GM12873 (cell line): ENCODE results near the gene NAGLU.

Experiments used
- CTCF ChIP-seq: IDR thresholded peaks from 2 replicates; pipeline ENCODE4 v1.5.1; 2012; ENCODE audit warnings: low read depth, mild to moderate bottlenecking, moderate library complexity, low read length, control low read depth; ENCODE audit not compliant: insufficient read depth; ENCODE audit errors: missing control alignments

The NAGLU gene

DNA sequence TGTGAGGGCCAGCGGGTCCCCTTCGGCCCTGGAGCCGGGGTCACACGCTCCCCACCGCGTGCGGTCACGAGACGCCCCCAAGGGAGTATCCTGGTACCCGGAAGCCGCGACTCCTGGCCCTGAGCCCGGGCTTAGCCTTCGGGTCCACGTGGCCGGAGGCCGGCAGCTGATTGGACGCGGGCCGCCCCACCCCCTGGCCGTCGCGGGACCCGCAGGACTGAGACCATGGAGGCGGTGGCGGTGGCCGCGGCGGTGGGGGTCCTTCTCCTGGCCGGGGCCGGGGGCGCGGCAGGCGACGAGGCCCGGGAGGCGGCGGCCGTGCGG is at the start of gene NAGLU:
Gene NAGLU (plus strand): TSS at position 194 of the 324 bp plus-strand sequence. CDS start 32 bp downstream, at position 226.
- no peak for TF ChIP-seq CTCF

DNA sequence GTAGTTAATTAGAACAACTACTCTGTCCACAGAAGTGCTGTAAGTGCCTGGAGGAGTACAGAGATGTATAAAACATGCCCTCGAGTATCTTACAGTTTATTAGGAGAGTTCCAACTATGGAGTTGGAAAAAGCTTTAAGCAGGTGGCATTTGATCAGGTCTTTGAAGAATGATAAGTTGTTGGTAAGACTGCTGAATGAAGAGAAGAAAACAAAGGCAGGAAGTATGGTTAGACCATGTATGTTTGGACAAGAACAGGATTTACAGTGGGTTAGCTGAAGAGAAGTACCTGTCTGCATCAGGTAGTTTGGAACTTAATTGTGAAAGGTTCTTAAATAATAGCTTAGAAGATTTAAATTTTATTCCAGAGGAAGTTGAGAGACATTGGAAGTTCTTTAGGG is 48.0 kb upstream of the NAGLU start:
- TF ChIP-seq CTCF = no peak

DNA sequence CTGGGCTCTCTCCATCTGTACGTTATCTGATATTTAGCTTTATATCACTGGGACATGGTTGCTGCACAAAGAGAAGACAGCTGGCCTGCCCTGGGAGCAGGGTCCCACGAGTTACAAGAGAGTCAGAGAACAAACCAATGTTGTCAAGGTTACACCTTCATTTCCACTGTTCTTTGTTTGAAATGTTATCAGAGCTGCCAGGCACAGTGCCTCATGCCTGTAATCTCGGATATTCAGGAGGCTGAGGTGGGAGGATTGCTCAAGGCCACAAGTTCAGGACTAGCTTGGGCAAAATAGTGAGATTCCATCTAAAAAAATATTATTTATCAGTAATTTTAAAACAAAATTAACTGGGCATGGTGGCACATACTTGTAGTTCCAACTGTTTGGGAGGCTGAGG is 42.7 kb upstream of the NAGLU start:
- TF ChIP-seq CTCF = no peak

DNA sequence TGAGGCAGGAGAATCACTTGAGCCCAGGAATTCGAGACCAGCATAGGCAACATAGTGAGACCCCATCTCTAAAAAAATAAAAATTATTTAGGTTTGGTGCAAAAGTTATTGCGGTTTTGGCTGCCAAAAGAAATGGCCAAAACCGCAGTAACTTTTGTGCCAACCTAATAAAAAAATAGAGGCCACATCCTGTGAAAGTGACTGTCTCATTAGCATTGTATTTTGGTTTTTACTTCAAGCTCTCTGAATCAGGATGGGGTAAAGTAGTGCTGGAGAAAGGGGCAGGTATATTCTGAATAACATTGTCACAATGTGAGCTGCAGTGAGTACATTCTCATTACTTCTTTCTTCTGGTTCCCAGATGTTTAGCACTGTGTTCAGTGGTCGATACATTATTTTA is 41.4 kb upstream of the NAGLU start:
- TF ChIP-seq CTCF = no peak

DNA sequence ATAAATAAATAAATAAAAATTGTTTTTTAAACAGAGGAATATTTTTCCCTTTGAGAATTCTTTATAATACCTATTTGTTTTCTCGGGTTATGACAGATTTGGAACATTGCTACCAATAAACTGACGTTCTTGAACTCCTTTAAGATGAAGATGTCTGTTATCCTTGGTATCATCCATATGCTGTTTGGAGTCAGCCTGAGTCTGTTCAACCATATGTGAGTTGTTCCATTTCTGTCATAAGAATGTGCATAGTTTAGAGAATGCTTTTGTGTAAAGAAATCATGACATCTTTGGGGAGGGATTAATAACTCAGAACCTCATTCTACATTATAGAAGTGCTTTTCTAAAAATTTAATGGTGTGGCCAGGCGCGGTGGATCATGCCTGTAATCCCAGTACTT is 37.2 kb upstream of the NAGLU start:
- TF ChIP-seq CTCF = no peak

- no peak for TF ChIP-seq CTCF
These were observed 34.0 kb upstream of the NAGLU start for GRCh38 chr17:42502091-42502490.

DNA sequence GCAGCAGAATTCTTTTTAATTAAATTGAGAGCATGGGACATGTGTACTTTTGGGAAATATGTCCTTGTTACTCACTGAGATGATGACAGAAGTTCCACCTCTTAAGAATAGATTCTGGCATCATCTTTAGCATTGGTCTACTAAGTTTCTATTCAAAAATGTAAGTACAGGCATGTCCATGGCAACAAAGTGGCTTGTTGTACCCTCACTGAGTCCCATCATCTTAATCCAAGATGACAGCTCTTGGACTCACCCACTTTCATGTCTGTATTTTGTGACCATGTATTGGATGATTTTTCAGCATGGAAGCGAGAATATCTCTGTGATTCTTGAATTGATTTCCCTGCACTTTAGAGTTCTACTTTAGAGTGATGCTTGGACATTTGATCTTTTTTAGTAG is 33.1 kb upstream of the NAGLU start:
- TF ChIP-seq CTCF = no peak

GRCh38 chr17:42507671-42508070 is 28.4 kb upstream of the NAGLU start:
- no peak for TF ChIP-seq CTCF
